ENCODE results near the gene CD180.

CD180 gene

GRCh38 chr5:67221487-67222242 lies 25.1 kb upstream of the CD180 start:
- no peaks in the 10 kb centered on the region for H3K9me3 Mint-ChIP-seq
- peak overlapping the region; percentile 69 for H3K4me3 Mint-ChIP-seq
- H3K27me3 Mint-ChIP-seq = no peaks in the 10 kb centered on the region
- peaks cover 65% of the 10 kb centered on the region for H3K4me1 Mint-ChIP-seq
- H3K27ac Mint-ChIP-seq = peak overlapping the region; percentile 90
- no peaks in the 10 kb centered on the region for H3K36me3 Mint-ChIP-seq

DNA sequence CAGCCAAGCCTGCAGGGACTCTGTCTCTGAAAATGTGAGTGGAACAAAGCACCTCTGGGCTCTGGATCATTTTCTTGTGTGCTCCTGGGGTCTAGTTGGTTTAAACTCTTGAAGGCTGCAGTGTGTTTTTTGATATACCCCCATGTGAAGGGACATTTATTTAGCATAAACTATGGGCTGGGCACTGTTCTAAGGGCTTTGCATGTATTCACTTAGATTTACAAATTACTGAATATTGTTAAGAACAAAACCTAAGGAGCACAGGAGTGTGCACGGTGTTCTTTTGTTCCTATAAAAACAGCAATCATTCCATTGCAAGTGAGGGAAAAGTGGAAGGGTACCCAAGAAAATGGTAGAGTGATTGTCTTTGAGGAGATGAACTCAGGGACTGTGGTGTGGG lies 20.0 kb upstream of the CD180 start:
- H3K27ac Mint-ChIP-seq = peak overlapping the region; percentile 97
- peaks cover 74% of the 10 kb centered on the region for H3K4me1 Mint-ChIP-seq
- H3K36me3 Mint-ChIP-seq = no peaks in the 10 kb centered on the region
- peak overlapping the region; percentile 82 for H3K4me3 Mint-ChIP-seq
- H3K27me3 Mint-ChIP-seq = no peaks in the 10 kb centered on the region
- H3K9me3 Mint-ChIP-seq = no peaks in the 10 kb centered on the region

DNA sequence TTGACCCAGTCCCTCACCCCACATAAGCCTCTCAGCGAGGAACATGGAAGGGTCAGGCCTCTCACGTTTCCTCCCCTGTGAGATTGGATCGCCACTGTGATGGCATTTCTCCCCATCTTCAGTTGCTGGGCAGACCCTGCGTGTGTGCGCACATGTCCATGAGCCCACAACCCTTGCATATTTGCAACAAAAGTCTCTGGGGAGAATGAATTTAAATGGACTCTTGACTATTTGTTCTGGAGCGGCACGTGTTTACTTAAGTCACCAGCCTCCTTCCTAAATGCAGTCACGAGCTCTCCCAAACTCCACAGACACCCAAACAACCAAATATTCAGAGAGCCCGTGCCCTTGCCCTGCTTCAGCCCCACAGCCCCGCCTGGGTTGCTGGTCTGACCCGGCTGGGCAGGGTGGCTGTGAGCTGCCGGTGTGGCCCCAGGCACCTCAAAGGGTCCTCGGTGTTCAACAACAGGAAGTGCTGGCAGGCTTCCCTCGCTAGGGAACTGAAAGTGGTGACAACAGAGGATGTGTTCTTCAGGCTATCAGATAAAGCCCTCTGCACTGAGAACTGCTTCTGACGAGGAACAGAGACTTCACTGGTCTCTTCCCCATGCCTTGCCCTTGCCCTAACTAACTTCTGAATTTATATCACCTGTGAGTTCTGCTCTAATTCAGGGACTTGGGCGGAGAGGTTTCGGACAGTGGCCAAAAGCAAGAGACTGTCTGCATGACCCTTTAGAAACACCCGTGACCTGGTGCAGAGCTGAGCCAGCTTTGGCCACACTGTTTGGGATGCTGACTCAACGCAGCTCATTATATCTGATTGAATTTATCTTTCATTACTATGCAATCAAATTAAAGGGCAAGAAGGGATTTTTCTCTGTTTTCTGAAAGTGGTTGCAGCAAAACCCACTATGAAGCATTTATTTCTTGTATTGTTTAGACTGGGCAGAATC lies 19.2 kb upstream of the CD180 start:
- no peaks in the 10 kb centered on the region for H3K36me3 Mint-ChIP-seq
- no peaks in the 10 kb centered on the region for H3K27me3 Mint-ChIP-seq
- no peaks in the 10 kb centered on the region for H3K9me3 Mint-ChIP-seq
- H3K27ac Mint-ChIP-seq = peak overlapping the region; percentile 97
- H3K4me3 Mint-ChIP-seq = peak overlapping the region; percentile 82
- peaks cover 67% of the 10 kb centered on the region for H3K4me1 Mint-ChIP-seq

- H3K4me1 Mint-ChIP-seq = peaks cover 62% of the 10 kb centered on the region
Observed at GRCh38 chr5:67214707-67215447, 18.3 kb upstream of the CD180 start.

GRCh38 chr5:67214036-67214435 lies 17.4 kb upstream of the CD180 start:
- H3K27ac Mint-ChIP-seq = peak overlapping the region; percentile 53
- H3K4me3 Mint-ChIP-seq = peak overlapping the region; percentile 1
- no peaks in the 10 kb centered on the region for H3K36me3 Mint-ChIP-seq
- no peaks in the 10 kb centered on the region for H3K9me3 Mint-ChIP-seq
- no peaks in the 10 kb centered on the region for H3K27me3 Mint-ChIP-seq
- peaks cover 65% of the 10 kb centered on the region for H3K4me1 Mint-ChIP-seq

More at GRCh38 chr5:67214707-67215447, 18.3 kb upstream of the CD180 start:
- peak overlapping the region; percentile 4 for H3K4me3 Mint-ChIP-seq
- peak overlapping the region; percentile 66 for H3K27ac Mint-ChIP-seq
- H3K36me3 Mint-ChIP-seq = no peaks in the 10 kb centered on the region
- H3K9me3 Mint-ChIP-seq = no peaks in the 10 kb centered on the region
- H3K27me3 Mint-ChIP-seq = no peaks in the 10 kb centered on the region

DNA sequence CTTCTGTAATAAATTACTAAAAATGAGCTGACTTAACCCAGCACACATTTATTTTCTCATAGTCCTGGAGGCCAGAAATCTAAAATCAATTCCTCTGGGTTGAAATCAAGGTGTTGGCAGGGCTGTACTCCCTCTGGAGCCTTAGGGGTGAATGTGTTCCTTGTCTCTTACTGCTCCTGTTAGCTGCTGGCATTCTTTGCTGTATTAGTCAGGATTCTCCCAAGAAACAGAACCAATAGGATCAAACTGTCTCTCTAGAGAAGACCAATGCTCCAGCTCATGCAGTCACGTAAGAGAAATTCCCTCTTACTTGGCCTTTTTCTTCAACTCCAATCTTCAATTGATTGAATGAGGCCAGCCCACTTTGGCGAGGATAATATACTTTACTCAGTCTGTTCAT lies 15.3 kb upstream of the CD180 start:
- Mint-ChIP-seq H3K27me3 (no peaks in the 10 kb centered on the region), H3K36me3 (no peaks in the 10 kb centered on the region), H3K4me1 (peaks cover 66% of the 10 kb centered on the region), H3K9me3 (no peaks in the 10 kb centered on the region), H3K4me3 (no peak overlapping the region), H3K27ac (no peak overlapping the region)

DNA sequence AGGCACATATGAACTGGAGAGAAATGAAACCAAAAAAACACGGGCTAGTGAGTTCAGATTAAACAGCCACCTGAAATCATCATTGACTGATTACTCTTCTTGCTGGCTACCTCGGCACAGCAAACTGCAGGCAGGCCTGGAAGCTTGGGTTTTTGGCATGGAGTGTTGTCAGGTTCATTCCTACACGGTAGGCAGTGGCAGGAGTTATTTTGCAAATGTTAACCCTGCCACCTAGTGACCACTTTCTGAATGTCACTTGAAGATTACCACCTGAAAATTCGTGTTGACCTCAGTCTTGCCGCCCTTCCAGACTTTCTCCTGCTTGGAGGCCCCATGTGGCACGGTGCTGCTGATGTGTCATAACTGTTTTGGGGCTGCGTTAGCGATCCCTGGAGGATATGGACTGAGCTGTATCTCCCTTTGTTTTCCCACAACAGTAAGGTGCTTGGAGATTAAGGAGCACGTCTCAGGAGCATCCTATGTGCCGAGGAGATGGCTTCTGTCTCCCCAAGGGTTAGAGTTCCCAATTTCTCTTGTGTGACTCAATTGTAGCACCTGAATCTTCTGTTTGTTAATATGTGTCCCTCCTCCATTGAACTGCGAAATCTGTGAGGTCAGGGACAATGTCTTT lies 12.7 kb upstream of the CD180 start:
- Mint-ChIP-seq H3K36me3 (no peaks in the 10 kb centered on the region), H3K9me3 (no peaks in the 10 kb centered on the region), H3K4me1 (peaks cover 66% of the 10 kb centered on the region), H3K27ac (peak overlapping the region; percentile 1), H3K27me3 (no peaks in the 10 kb centered on the region), H3K4me3 (no peak overlapping the region)

- Mint-ChIP-seq H3K27me3 (no peaks in the 10 kb centered on the region), H3K9me3 (no peaks in the 10 kb centered on the region), H3K4me1 (peaks cover 69% of the 10 kb centered on the region), H3K27ac (peak overlapping the region; percentile 12), H3K36me3 (no peaks in the 10 kb centered on the region), H3K4me3 (no peak overlapping the region)
Observed at GRCh38 chr5:67208403-67208802, 11.8 kb upstream of the CD180 start.

DNA sequence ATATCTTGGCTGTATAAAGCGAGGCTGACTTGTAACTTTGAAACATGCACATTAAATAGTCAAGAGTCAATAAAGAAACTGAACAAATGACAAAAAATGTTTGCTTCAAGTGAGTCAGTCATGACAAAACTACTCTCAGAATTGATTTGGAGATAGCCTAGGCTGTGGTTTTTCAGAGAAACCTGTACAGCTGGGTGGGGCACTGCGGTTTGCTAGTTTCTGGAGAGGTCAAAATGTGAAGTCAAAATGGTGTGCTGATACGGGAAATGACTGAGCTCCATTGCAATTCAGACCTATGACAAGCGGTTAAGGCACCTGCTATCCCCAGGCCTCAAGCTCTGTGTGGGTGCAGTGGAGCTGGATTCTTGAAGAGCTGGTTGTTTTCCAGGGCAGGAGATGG lies 10.3 kb upstream of the CD180 start:
- peaks cover 77% of the 10 kb centered on the region for H3K4me1 Mint-ChIP-seq

DNA sequence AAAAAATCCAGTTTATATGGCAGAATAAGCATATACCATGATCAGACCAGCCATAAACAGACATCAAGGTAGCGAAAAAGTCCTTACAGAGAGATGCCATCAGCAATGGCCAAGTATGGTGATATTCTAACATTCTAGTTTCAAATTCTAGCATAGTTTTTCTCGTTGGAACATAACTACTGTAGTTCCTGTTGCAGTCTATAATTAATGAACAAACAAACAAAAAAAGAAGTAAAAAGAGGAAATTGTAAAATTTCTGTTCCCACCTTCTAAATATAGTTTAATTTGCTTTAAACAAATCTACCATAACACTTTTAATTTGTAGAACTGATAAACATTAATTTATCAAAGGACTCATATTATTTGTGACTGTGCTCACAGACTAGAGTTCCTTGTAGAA lies 9.9 kb upstream of the CD180 start:
- Mint-ChIP-seq H3K4me1 (peaks cover 81% of the 10 kb centered on the region), H3K4me3 (peak overlapping the region; percentile 41), H3K9me3 (no peaks in the 10 kb centered on the region), H3K27ac (peak overlapping the region; percentile 69), H3K27me3 (no peaks in the 10 kb centered on the region), H3K36me3 (no peaks in the 10 kb centered on the region)

More for the DNA sequence above, 10.3 kb upstream of the CD180 start:
- Mint-ChIP-seq H3K27ac (peak overlapping the region; percentile 69), H3K27me3 (no peaks in the 10 kb centered on the region), H3K4me3 (peak overlapping the region; percentile 41), H3K9me3 (no peaks in the 10 kb centered on the region), H3K36me3 (no peaks in the 10 kb centered on the region)

GRCh38 chr5:67205981-67206380 lies 9.4 kb upstream of the CD180 start:
- peaks cover 3% of the 10 kb centered on the region for H3K36me3 Mint-ChIP-seq
- H3K4me1 Mint-ChIP-seq = peaks cover 86% of the 10 kb centered on the region
- H3K27ac Mint-ChIP-seq = peak overlapping the region; percentile 69
- no peaks in the 10 kb centered on the region for H3K9me3 Mint-ChIP-seq
- H3K4me3 Mint-ChIP-seq = peak overlapping the region; percentile 4
- no peaks in the 10 kb centered on the region for H3K27me3 Mint-ChIP-seq

DNA sequence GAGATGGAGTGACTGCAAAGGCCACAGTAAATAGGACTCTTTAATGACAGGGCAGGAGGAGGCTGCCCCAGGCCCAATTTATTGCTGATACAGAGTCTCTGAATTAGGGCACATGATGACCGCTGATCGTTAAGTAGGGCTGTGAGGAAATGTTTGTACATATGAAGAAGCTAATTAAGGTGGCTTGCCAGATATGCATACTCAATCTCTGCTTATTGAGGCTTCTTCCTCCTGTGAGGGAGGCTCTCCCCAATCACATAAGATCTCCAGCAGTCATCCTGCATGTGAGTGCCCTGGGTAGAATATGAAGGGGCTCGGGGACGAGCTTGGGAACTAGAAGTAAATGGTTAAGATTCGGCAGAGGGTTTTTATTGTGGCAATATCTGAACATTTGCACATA lies 8.2 kb upstream of the CD180 start:
- Mint-ChIP-seq H3K27me3 (no peaks in the 10 kb centered on the region), H3K4me1 (peaks cover 92% of the 10 kb centered on the region), H3K27ac (peak overlapping the region; percentile 41), H3K9me3 (no peaks in the 10 kb centered on the region), H3K4me3 (peak overlapping the region; percentile 23), H3K36me3 (peaks cover 5% of the 10 kb centered on the region)

DNA sequence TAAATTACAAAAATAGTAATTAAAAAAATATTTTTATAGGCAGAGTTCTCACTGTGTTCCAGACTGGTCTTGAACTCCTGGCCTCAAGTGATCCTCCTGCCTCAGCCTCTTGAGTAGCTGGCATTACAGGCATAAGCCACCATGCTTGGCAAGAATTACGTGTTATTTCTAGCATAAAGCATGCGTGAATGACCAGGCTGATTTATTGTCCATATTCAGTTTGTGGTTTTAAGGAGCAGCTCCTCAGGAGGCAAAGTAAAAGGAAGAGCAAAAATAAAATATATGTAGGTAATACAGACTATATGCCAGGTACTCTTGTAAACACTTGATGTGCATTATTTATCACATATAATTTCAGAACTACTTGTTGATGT lies 7.1 kb upstream of the CD180 start:
- H3K9me3 Mint-ChIP-seq = no peaks in the 10 kb centered on the region
- no peaks in the 10 kb centered on the region for H3K27me3 Mint-ChIP-seq
- H3K36me3 Mint-ChIP-seq = peaks cover 7% of the 10 kb centered on the region
- H3K4me3 Mint-ChIP-seq = no peak overlapping the region
- H3K4me1 Mint-ChIP-seq = peaks cover 92% of the 10 kb centered on the region
- no peak overlapping the region for H3K27ac Mint-ChIP-seq

DNA sequence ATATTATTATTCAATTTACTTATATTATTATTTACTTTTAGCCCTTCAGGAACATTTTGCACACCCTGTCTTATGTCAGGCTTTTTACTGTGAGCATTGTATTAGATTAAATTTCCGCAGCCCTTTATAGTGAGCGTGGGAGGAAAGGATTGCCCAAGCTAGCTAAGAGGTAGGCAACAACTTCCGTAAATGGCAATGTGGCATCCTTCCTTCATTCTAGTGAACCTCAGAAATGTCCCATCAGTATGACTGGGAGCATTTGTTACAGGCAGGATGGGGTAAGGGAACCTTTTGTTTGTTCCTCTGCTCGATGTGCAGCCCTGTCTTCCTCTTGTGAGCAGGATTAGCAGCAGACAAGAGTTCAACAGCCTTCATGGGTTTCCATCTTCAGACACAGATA lies 6.2 kb upstream of the CD180 start:
- Mint-ChIP-seq H3K36me3 (peaks cover 7% of the 10 kb centered on the region), H3K4me3 (no peak overlapping the region), H3K27me3 (no peaks in the 10 kb centered on the region), H3K27ac (no peak overlapping the region), H3K9me3 (no peaks in the 10 kb centered on the region), H3K4me1 (peaks cover 91% of the 10 kb centered on the region)

DNA sequence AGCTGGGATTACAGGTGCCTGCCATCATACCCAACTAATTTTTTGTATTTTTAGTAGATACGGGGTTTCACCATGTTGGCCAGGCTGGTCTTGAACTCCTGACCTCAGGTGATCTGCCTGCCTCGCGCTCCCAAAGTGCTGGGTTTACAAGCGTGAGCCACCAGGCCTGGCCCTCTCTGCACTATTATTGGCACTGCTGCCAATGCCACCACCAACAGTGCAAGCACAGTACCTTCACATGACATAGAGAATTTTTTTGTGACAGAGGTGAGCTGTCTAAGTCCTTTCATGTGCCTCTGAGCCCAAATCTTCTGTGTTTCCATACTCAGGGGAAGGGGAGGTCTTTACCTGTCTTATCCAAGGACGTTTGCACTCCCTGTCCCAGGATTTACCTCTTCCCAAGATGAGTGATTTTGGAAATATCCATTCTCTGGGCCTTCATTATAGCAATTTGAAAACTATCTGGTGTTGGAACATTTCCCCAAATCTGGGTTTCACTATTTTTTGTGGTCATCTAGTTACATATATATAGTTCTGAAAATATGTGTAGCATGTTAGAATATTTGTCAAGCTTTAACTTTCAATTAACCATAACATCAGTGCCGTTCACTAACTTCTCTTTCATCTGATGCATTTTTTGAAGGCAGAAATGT lies 5.4 kb upstream of the CD180 start:
- H3K4me1 Mint-ChIP-seq = peaks cover 86% of the 10 kb centered on the region
- H3K27ac Mint-ChIP-seq = peak overlapping the region; percentile 59
- no peaks in the 10 kb centered on the region for H3K9me3 Mint-ChIP-seq
- H3K4me3 Mint-ChIP-seq = no peak overlapping the region
- peaks cover 7% of the 10 kb centered on the region for H3K36me3 Mint-ChIP-seq
- H3K27me3 Mint-ChIP-seq = no peaks in the 10 kb centered on the region
